ENCODE data around the gene SIGLEC6. TPM values are rescaled to one million over a fixed set of nuclear protein-coding genes. Genes with fewer than 3 reads are reported as not detected.

SIGLEC6 gene
- total RNA-seq, 1 experiment from 2014 or later = 0.31 TPM

- Histone ChIP-seq H3K23ac (ENCODE audit: insufficient read length, low read depth, low read length) (no peak overlapping the region), H3K9ac (ENCODE audit: extremely low read depth, insufficient read length, low read length) (no peak overlapping the region), H3K9me3 (ENCODE audit: control insufficient read depth, low read depth, low read length) (no peaks in the 10 kb centered on the region), H2BK12ac (ENCODE audit: insufficient read length, low read depth, low read length) (no peak overlapping the region), H4K91ac (ENCODE audit: insufficient read length, low read depth, low read length) (no peak overlapping the region), H3K18ac (ENCODE audit: insufficient read length, low read depth, low read length) (no peak overlapping the region), H2AFZ (ENCODE audit: low read length) (no peak overlapping the region), H3K27me3 (ENCODE audit: insufficient read depth, low read length) (no peaks in the 10 kb centered on the region), H3K23me2 (ENCODE audit: insufficient read length, low read depth, low read length, poor library complexity, severe bottlenecking) (no peaks in the 10 kb centered on the region), H3K4me1 (ENCODE audit: insufficient read depth, low read length) (no peaks in the 10 kb centered on the region), H3K14ac (ENCODE audit: insufficient read depth, low read length) (no peak overlapping the region), H3K56ac (ENCODE audit: insufficient read length, low read depth, low read length) (no peak overlapping the region), H3K4me2 (ENCODE audit: insufficient read depth, insufficient read length, low read length) (no peak overlapping the region), H2BK15ac (ENCODE audit: low read depth, low read length) (no peak overlapping the region), H4K8ac (replicated peaks; ENCODE audit: insufficient read length, low read depth, low read length) (no peak overlapping the region), H2AK5ac (ENCODE audit: insufficient read length, low read length) (no peak overlapping the region), H2BK5ac (ENCODE audit: insufficient read length, low read length) (no peak overlapping the region), H3K4ac (ENCODE audit: low read depth, low read length) (no peak overlapping the region), H2BK120ac (ENCODE audit: low read depth, low read length, poor library complexity, severe bottlenecking) (no peak overlapping the region), H3K27ac (ENCODE audit: insufficient read length, low read depth, low read length) (no peak overlapping the region), H3K79me2 (ENCODE audit: insufficient read depth, low read length) (no peaks in the 10 kb centered on the region), H2BK20ac (ENCODE audit: low read depth, low read length, poor library complexity, severe bottlenecking) (no peak overlapping the region), H3K79me1 (ENCODE audit: insufficient read depth, low read depth, low read length, poor library complexity, severe bottlenecking) (no peaks in the 10 kb centered on the region), H4K20me1 (ENCODE audit: control insufficient read depth, insufficient read depth, insufficient read length) (no peaks in the 10 kb centered on the region), H3T11ph (ENCODE audit: low read length) (no peak overlapping the region), H4K5ac (ENCODE audit: insufficient read length, low read depth, low read length) (no peak overlapping the region)
- Mint-ChIP-seq H3K9me3 (peaks cover 0 to 84% of the 10 kb centered on the region in 2 experiments; a peak in 2 of 5 replicates), H3K36me3 (ENCODE audit: insufficient read depth in 1 of 3, low read depth in 3 of 3) (no peaks in the 10 kb centered on the region), H3K4me1 (peaks cover 0 to 2% of the 10 kb centered on the region in 2 experiments; a peak in 1 of 4 replicates), H3K27ac (no peak overlapping the region), H3K27me3 (ENCODE audit: low read depth) (peaks cover 62% of the 10 kb centered on the region), H3K4me3 (no peak overlapping the region)
- WGBS (ENCODE audit: extremely low coverage, insufficient read length, low lambda C conversion rate) = no CpG with 5 or more reads among the region's 4 CpGs
- TF ChIP-seq CTCF (conservative IDR thresholded peaks at IDR 0.05) = no peak
- no peak for DNase-seq
Observed at GRCh38 chr19:51469162-51469561, 62.3 kb downstream of the SIGLEC6 start.

Data from H9 (cell line).